SK-N-SH (cell line): ENCODE data around the gene WASF3. TPM values are rescaled to one million over a fixed set of nuclear protein-coding genes. Genes with fewer than 3 reads are reported as not detected.

Experiments used
- CTCF ChIA-PET: fragments of 300-600, 350-600 bp; formaldehyde crosslinking; extraction: SDS; loops from one replicate; lab custom pipeline; 2021; lab: Yijun Ruan, JAX
- POLR2A ChIA-PET: fragments of 350-600 bp; sonication (Branson Sonifier 250); formaldehyde crosslinking; extraction: SDS; loops from one replicate; lab custom pipeline; 2020; ENCODE audit warnings: antibody characterized with exemption, inconsistent platforms; lab: Yijun Ruan, JAX
- DNase-seq: peaks from one replicate; pipeline ENCODE4 v3.0.0; 2012
- H2AFZ ChIP-seq: fragments of 200-600 bp; sonication (generic); 2 replicates; pipeline ENCODE4 v1.8.1; 2016; ENCODE audit warnings: antibody characterized with exemption, mild to moderate bottlenecking, low read depth
- H3F3A ChIP-seq: fragments of 200-600 bp; sonication (generic); replicated peaks from 2 replicates; pipeline ENCODE3; 2016; ENCODE audit warnings: antibody characterized with exemption, mild to moderate bottlenecking; ENCODE audit not compliant: insufficient read depth
- H3K27ac ChIP-seq, 2 experiments: fragments of 200-500 bp in 1 of 2; fragments of 200-600 bp in 1 of 2; sonication (Bioruptor generic) in 1 of 2; sonication (generic), shearing (Covaris generic) in 1 of 2; 2 replicates each; pipeline versions ENCODE4 v1.5.1 to v1.6.1; 2014 to 2016; ENCODE audit warnings: low read depth in 2 of 2, inconsistent platforms in 1 of 2, low read length in 1 of 2, mild to moderate bottlenecking in 1 of 2, mixed read lengths in 1 of 2
- H3K27me3 ChIP-seq: fragments of 200-600 bp; sonication (generic), shearing (Covaris generic); 2 replicates; pipeline ENCODE4 v1.6.1; 2016; ENCODE audit warnings: mixed run types; ENCODE audit not compliant: insufficient read depth
- H3K36me3 ChIP-seq, 2 experiments: fragments of 200-500 bp in 1 of 2; fragments of 200-600 bp in 1 of 2; sonication (Bioruptor generic) in 1 of 2; sonication (generic) in 1 of 2; replicated peaks in 1 of 2; 2 replicates each; pipeline versions ENCODE3 to v1.5.1; 2014 to 2016; ENCODE audit warnings: low read length in 1 of 2, mild to moderate bottlenecking in 1 of 2; ENCODE audit not compliant: insufficient read depth in 2 of 2, control insufficient read depth in 1 of 2
- H3K4me1 ChIP-seq, 2 experiments: fragments of 200-500 bp in 1 of 2; fragments of 200-600 bp in 1 of 2; sonication (Bioruptor generic) in 1 of 2; sonication (generic), shearing (Covaris generic) in 1 of 2; 2 replicates each; pipeline versions ENCODE4 v1.5.1 to v1.6.1; 2014 to 2016; ENCODE audit warnings: low read depth in 1 of 2, low read length in 1 of 2, mixed run types in 1 of 2; ENCODE audit not compliant: insufficient read depth in 2 of 2, control insufficient read depth in 1 of 2
- H3K4me2 ChIP-seq: fragments of 200-600 bp; sonication (generic), shearing (Covaris generic); 2 replicates; pipeline ENCODE4 v1.6.1; 2017; ENCODE audit warnings: mixed run types
- H3K4me3 ChIP-seq, 2 experiments: fragments of 200-500 bp in 1 of 2; fragments of 200-600 bp in 1 of 2; sonication (Bioruptor generic) in 1 of 2; sonication (generic), shearing (Covaris generic) in 1 of 2; 2 replicates each; pipeline versions ENCODE4 v1.5.1 to v1.8.1; 2014 to 2016; ENCODE audit warnings: low read depth in 2 of 2, inconsistent platforms in 1 of 2, low read length in 1 of 2, mild to moderate bottlenecking in 1 of 2, mixed read lengths in 1 of 2, moderate library complexity in 1 of 2
- H3K79me2 ChIP-seq: fragments of 200-600 bp; sonication (generic); 2 replicates; pipeline ENCODE4 v1.8.1; 2017; ENCODE audit warnings: mild to moderate bottlenecking; ENCODE audit not compliant: insufficient read depth
- H3K9ac ChIP-seq: fragments of 200-600 bp; sonication (generic); 2 replicates; pipeline ENCODE4 v1.6.1; 2017; ENCODE audit warnings: mixed run types
- H3K9me2 ChIP-seq: fragments of 200-600 bp; sonication (generic); 2 replicates; pipeline ENCODE4 v1.6.1; 2017; ENCODE audit warnings: mixed run types
- H3K9me3 ChIP-seq: fragments of 200-600 bp; sonication (generic); 2 replicates; pipeline ENCODE4 v1.6.1; 2017; ENCODE audit warnings: mixed run types, mild to moderate bottlenecking, moderate library complexity
- H4K20me1 ChIP-seq: fragments of 200-600 bp; sonication (generic); 2 replicates; pipeline ENCODE4 v1.6.1; 2017; ENCODE audit warnings: mild to moderate bottlenecking, mixed run types; ENCODE audit not compliant: insufficient read depth
- EP300 ChIP-seq, 2 experiments: IDR thresholded peaks; 2 replicates each; pipeline versions ENCODE4 v1.4.0 to v1.6.1; 2012; ENCODE audit warnings: borderline replicate concordance in 1 of 2, low read depth in 1 of 2, low read length in 1 of 2
- EZH2phosphoT487 ChIP-seq: fragments of 200-600 bp; sonication (generic); IDR thresholded peaks from 2 replicates; pipeline ENCODE4 v1.6.1; 2017; ENCODE audit warnings: low read depth, mixed run types, mild to moderate bottlenecking, antibody characterized with exemption, moderate library complexity, borderline replicate concordance
- FOSL2 ChIP-seq: IDR thresholded peaks from 2 replicates; pipeline ENCODE4 v1.4.0; 2012; ENCODE audit warnings: low read depth, mild to moderate bottlenecking, moderate library complexity, borderline replicate concordance
- FOXM1 ChIP-seq: IDR thresholded peaks from 2 replicates; pipeline ENCODE4 v1.4.0; 2012; ENCODE audit warnings: low read depth, mild to moderate bottlenecking
- GABPA ChIP-seq: IDR thresholded peaks from 2 replicates; pipeline ENCODE4 v1.4.0; 2012; ENCODE audit warnings: low read depth, mild to moderate bottlenecking
- RFX5 ChIP-seq: IDR thresholded peaks from 2 replicates; pipeline ENCODE4 v1.6.1; 2012; ENCODE audit warnings: mild to moderate bottlenecking, improper control_type of control experiment, low read length
- SMC3 ChIP-seq: IDR thresholded peaks from 2 replicates; pipeline ENCODE4 v1.6.1; 2012; ENCODE audit warnings: low read depth, low read length, improper control_type of control experiment
- TAF1 ChIP-seq: IDR thresholded peaks from 2 replicates; pipeline ENCODE4 v1.6.1; 2012; ENCODE audit warnings: low read depth, mild to moderate bottlenecking, low read length, moderate library complexity, borderline replicate concordance
- TCF12 ChIP-seq: IDR thresholded peaks from 2 replicates; pipeline ENCODE4 v1.4.0; 2012
- YY1 ChIP-seq: IDR thresholded peaks from 2 replicates; pipeline ENCODE4 v1.4.0; 2012; ENCODE audit warnings: low read depth, mild to moderate bottlenecking
- ZBTB33 ChIP-seq: IDR thresholded peaks from 2 replicates; pipeline ENCODE4 v1.4.0; 2012; ENCODE audit warnings: low read depth, borderline replicate concordance
- whole genome bisulfite sequencing: methylation state at CpG from one replicate; pipeline ENCODE4 v1.1.6; 2017; ENCODE audit warnings: low lambda C conversion rate; 5-methylcytosine and 5-hydroxymethylcytosine counted together
- polyA plus RNA-seq, 3 experiments: library from polyadenylated mRNA; depleted of rRNA; stranded (reverse); fragments of >200 nt; gene quantifications; 2 replicates each; pipeline ENCODE4 v1.2.3, GENCODE V29; 2012
- TF ChIP-seq, protein P1 (sequence below): IDR thresholded peaks from 2 replicates; pipeline ENCODE4 v1.4.0; 2012; ENCODE audit warnings: low read depth, borderline replicate concordance
- TF ChIP-seq, protein P2 (sequence below): IDR thresholded peaks from 2 replicates; pipeline ENCODE4 v1.6.1; 2012; ENCODE audit warnings: mild to moderate bottlenecking, low read depth, low read length, moderate library complexity
- TF ChIP-seq, protein P3 (sequence below): IDR thresholded peaks from 2 replicates; pipeline ENCODE4 v1.4.0; 2012; ENCODE audit warnings: low read depth

WASF3 gene
- polyA plus RNA-seq, 1 of the 3 experiments (the other 2 are of a cell fraction), result 10.4 TPM

DNA sequence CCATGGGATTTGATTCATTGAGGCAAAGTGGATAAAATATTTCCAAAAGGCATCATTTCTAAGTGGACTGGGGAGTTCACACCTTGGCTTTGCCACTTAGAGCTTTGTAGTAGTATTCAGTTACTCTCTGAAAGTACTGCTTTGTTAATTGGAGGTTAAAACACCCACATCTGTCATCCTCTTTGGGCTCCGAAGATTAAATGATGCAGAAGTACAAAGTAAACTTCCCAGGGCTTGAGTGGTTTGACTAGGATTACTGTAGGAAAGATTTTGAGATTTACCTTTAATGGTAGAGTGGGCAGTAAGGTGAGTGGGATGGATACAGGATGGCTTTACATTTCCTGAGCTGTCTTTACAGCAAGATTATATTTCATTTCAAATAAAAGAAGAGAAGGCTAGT is 42.4 kb downstream of the WASF3 start:
- H3K27ac ChIP-seq, result peak overlapping the region; percentile 8 to 73; a peak in 3 of 4 replicates
- peaks cover 9% of the 10 kb centered on the region for H3F3A ChIP-seq
- no peak for TF ChIP-seq FOSL2
- TF ChIP-seq, protein P1, sequence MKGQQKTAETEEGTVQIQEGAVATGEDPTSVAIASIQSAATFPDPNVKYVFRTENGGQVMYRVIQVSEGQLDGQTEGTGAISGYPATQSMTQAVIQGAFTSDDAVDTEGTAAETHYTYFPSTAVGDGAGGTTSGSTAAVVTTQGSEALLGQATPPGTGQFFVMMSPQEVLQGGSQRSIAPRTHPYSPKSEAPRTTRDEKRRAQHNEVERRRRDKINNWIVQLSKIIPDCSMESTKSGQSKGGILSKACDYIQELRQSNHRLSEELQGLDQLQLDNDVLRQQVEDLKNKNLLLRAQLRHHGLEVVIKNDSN, result no peak
- no peak for TF ChIP-seq YY1
- no peak for TF ChIP-seq RFX5
- no peak for TF ChIP-seq TCF12
- TF ChIP-seq, protein P2, sequence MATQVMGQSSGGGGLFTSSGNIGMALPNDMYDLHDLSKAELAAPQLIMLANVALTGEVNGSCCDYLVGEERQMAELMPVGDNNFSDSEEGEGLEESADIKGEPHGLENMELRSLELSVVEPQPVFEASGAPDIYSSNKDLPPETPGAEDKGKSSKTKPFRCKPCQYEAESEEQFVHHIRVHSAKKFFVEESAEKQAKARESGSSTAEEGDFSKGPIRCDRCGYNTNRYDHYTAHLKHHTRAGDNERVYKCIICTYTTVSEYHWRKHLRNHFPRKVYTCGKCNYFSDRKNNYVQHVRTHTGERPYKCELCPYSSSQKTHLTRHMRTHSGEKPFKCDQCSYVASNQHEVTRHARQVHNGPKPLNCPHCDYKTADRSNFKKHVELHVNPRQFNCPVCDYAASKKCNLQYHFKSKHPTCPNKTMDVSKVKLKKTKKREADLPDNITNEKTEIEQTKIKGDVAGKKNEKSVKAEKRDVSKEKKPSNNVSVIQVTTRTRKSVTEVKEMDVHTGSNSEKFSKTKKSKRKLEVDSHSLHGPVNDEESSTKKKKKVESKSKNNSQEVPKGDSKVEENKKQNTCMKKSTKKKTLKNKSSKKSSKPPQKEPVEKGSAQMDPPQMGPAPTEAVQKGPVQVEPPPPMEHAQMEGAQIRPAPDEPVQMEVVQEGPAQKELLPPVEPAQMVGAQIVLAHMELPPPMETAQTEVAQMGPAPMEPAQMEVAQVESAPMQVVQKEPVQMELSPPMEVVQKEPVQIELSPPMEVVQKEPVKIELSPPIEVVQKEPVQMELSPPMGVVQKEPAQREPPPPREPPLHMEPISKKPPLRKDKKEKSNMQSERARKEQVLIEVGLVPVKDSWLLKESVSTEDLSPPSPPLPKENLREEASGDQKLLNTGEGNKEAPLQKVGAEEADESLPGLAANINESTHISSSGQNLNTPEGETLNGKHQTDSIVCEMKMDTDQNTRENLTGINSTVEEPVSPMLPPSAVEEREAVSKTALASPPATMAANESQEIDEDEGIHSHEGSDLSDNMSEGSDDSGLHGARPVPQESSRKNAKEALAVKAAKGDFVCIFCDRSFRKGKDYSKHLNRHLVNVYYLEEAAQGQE, result no peak
- TF ChIP-seq ZBTB33, result no peak
- TF ChIP-seq, protein P3, sequence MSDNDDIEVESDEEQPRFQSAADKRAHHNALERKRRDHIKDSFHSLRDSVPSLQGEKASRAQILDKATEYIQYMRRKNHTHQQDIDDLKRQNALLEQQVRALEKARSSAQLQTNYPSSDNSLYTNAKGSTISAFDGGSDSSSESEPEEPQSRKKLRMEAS, result no peak
- H3K27me3 ChIP-seq, result no peaks in the 10 kb centered on the region
- H3K4me3 ChIP-seq, result no peak overlapping the region
- 57% methylated on average over 1 of the region's 1 CpG for WGBS
- H3K4me2 ChIP-seq, result no peak overlapping the region
- peaks cover 82% of the 10 kb centered on the region for H3K79me2 ChIP-seq
- H3K9me2 ChIP-seq, result no peaks in the 10 kb centered on the region
- peaks cover 12 to 31% of the 10 kb centered on the region in 2 experiments; a peak in 3 of 4 replicates for H3K4me1 ChIP-seq
- H3K9ac ChIP-seq, result no peak overlapping the region
- peaks cover 15% of the 10 kb centered on the region for H4K20me1 ChIP-seq
- CTCF ChIA-PET, result interaction anchor here (0.9 to 3.8 kb wide), 7 partner anchors 11 to 414 kb away, joined by 3 to 10 read pairs (median 6); no protein-coding TSS in a partner anchor
- POLR2A ChIA-PET, result interaction anchor here (0.6 kb wide), 1 partner anchor 12 kb away, joined by 5 read pairs; no protein-coding TSS in a partner anchor
- no peak overlapping the region for H2AFZ ChIP-seq
- 0 out of 2 replicates have a peak, but pooled peaks cover 4% of the 10 kb centered on the region for H3K9me3 ChIP-seq
- no peak for DNase-seq
- no peaks in the 10 kb centered on the region for H3K36me3 ChIP-seq

DNA sequence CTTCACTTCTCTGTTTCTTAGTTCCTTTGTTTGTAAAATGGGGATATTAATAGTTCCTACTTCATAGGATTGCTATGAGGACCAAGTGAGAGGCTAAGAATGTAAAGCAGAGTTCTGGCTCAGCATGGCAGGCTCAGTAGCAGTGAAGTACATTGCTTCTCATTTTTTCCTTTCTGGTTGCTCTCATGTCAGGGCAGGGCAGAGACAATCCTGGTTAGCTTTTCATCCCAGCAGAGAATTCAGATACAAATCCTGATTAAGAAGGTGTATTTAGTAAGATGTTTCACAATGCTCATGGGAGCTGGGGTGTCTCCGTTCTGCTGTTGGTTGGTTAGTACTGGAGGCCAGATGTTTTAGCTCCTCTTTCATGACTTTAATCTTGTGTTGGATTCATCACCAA is 42.9 kb downstream of the WASF3 start:
- DNase-seq, result no peak
- H2AFZ ChIP-seq, result no peak overlapping the region
- no peaks in the 10 kb centered on the region for H3K27me3 ChIP-seq
- H3K9me3 ChIP-seq, result 0 out of 2 replicates have a peak, but pooled peaks cover 4% of the 10 kb centered on the region
- peaks cover 9% of the 10 kb centered on the region for H3F3A ChIP-seq
- H3K9me2 ChIP-seq, result no peaks in the 10 kb centered on the region
- WGBS, result 94% methylated on average over 1 of the region's 1 CpG
- H3K36me3 ChIP-seq, result no peaks in the 10 kb centered on the region
- no peak overlapping the region; a peak in 1 of 4 replicates for H3K27ac ChIP-seq
- no peak overlapping the region for H3K4me2 ChIP-seq
- peaks cover 15% of the 10 kb centered on the region for H4K20me1 ChIP-seq
- no peak overlapping the region for H3K4me3 ChIP-seq
- ChIA-PET CTCF (interaction anchor here (0.9 to 3.8 kb wide), 8 partner anchors 12 to 415 kb away, joined by 3 to 10 read pairs (median 5); no protein-coding TSS in a partner anchor), POLR2A (no interaction called here)
- peaks cover 12 to 32% of the 10 kb centered on the region in 2 experiments; a peak in 3 of 4 replicates for H3K4me1 ChIP-seq
- peaks cover 85% of the 10 kb centered on the region for H3K79me2 ChIP-seq
- no peak overlapping the region for H3K9ac ChIP-seq
- TF ChIP-seq, protein P1, result no peak
- TF ChIP-seq EP300 (IDR thresholded peaks at IDR 0.05; ENCODE audit: borderline replicate concordance in 1 of 2, low read depth in 1 of 2, low read length in 1 of 2) (no peak), FOXM1 (no peak), TAF1 (no peak), EZH2phosphoT487 (no peak), SMC3 (no peak), GABPA (no peak)
- TF ChIP-seq, protein P2, result no peak
